Thyroid gland (tissue), 4 donors: ENCODE measurements around the gene TRH. TPM values are rescaled to one million over a fixed set of nuclear protein-coding genes. Genes with fewer than 3 reads are reported as not detected.
A peak's percentile ranks its signal among the peaks of the same experiment; 100 is the strongest.

Source experiments
- DNase-seq, 2 donors: peaks; one replicate each; pipeline ENCODE4 v3.0.0-alpha.2; 2019
- H3K27ac ChIP-seq, 3 donors: fragments of 200-600 bp; sonication (generic); 1 replicate in 2 of 3; 2 replicates in 1 of 3; pipeline ENCODE4 v1.5.1; 2016 to 2019; ENCODE audit warnings: mild to moderate bottlenecking in 1 of 3, moderate library complexity in 1 of 3
- H3K27me3 ChIP-seq: fragments of 200-600 bp; sonication (generic); one replicate; pipeline ENCODE4 v1.5.1; 2019
- H3K36me3 ChIP-seq, 2 donors: fragments of 200-600 bp; sonication (generic); one replicate each; pipeline ENCODE4 v1.5.1; 2016 to 2019
- H3K4me1 ChIP-seq, 2 donors: fragments of 200-600 bp; sonication (generic); one replicate each; pipeline ENCODE4 v1.5.1; 2017 to 2019
- H3K4me3 ChIP-seq, 3 donors: fragments of 200-600 bp; sonication (generic); replicated peaks in 1 of 3; 1 replicate in 2 of 3; 2 replicates in 1 of 3; pipeline ENCODE4 v1.5.1; 2016; ENCODE audit warnings: mild to moderate bottlenecking in 1 of 3
- H3K9me3 ChIP-seq: fragments of 200-600 bp; sonication (generic); one replicate; pipeline ENCODE4 v1.5.1; 2017
- POLR2A ChIP-seq, 2 donors: fragments of 450-650 bp; IDR thresholded peaks; one replicate each; pipeline ENCODE4 v1.6.1; 2017; ENCODE audit warnings: antibody characterized with exemption in 2 of 2, mild to moderate bottlenecking in 2 of 2, moderate library complexity in 1 of 2
- WGBS, 2 donors: methylation state at CpG; one replicate each; pipeline ENCODE4 v1.1.5; 2017; 5-methylcytosine and 5-hydroxymethylcytosine counted together
- intact Hi-C: fragments of 100-400 bp; cut with DNase I; formaldehyde crosslinking; loops from one replicate; pipeline ENCODE4 v1.15.1; 2023
- total RNA-seq, 4 donors: library from RNA; depleted of rRNA; stranded (reverse); fragments of >200 nt; gene quantifications; one replicate each; pipeline ENCODE4 v1.2.3, GENCODE V29; 2016
- TF ChIP-seq, protein P1 (sequence below), 6 experiments: fragments of 200-600 bp in 3 of 6; fragments of 450-650 bp in 3 of 6; sonication (generic) in 3 of 6; IDR thresholded peaks; one replicate each; pipeline ENCODE4 v1.5.1; 2016 to 2019; ENCODE audit warnings: antibody characterized with exemption in 6 of 6, mild to moderate bottlenecking in 2 of 6, inconsistent platforms in 1 of 6, moderate library complexity in 1 of 6

TRH gene
- total RNA-seq, 4 donors from 2014 or later, result 0.22 TPM; not detected in 3

DNA sequence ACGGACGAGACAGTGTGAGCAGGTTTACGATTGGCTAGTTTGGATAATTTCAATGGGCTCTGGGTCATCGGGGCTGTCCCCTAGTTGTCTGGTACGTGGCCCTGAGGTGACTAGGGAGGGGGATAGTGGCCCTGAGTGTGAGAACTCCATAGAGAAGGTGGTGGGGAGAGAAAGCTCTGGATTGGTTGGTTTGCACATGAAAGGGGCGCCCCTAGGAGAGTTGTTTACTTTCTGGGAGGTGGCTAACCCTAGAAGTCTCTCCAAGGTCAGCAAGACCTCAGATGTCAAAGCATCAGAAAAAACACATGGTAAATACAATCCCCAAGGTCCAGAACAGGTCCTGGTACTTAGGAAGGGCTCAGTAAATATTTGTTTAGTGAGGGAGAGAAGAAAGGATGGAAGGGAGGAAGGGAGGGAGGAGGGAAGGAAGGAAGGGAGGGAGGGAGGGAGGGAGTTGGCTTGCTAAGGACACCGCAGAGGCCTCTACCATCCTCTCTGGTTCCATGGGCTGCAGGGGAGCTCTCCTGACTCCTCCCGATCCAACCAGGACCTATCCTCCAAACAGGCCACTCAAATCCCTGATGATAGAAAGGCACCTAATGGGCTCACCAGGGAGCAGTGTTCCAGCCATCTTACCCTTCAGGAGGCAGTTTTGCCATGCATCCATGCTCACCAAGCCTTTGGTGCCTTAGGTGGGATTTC lies 3.0 kb upstream of the TRH start:
- Histone ChIP-seq H3K27me3 (peaks cover 11% of the 10 kb centered on the region), H3K9me3 (no peaks in the 10 kb centered on the region), H3K36me3 (no peaks in the 10 kb centered on the region), H3K27ac (no peak overlapping the region), H3K4me3 (no peak overlapping the region), H3K4me1 (peaks cover 13 to 17% of the 10 kb centered on the region in 2 donors)
- TF ChIP-seq, protein P1, sequence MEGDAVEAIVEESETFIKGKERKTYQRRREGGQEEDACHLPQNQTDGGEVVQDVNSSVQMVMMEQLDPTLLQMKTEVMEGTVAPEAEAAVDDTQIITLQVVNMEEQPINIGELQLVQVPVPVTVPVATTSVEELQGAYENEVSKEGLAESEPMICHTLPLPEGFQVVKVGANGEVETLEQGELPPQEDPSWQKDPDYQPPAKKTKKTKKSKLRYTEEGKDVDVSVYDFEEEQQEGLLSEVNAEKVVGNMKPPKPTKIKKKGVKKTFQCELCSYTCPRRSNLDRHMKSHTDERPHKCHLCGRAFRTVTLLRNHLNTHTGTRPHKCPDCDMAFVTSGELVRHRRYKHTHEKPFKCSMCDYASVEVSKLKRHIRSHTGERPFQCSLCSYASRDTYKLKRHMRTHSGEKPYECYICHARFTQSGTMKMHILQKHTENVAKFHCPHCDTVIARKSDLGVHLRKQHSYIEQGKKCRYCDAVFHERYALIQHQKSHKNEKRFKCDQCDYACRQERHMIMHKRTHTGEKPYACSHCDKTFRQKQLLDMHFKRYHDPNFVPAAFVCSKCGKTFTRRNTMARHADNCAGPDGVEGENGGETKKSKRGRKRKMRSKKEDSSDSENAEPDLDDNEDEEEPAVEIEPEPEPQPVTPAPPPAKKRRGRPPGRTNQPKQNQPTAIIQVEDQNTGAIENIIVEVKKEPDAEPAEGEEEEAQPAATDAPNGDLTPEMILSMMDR (IDR thresholded peaks at IDR 0.05), result no peak
- TF ChIP-seq POLR2A (IDR thresholded peaks at IDR 0.05), result no peak
- WGBS, 2 donors, result 50 to 58% methylated on average over 8 of the region's 8 CpGs
- no peak for DNase-seq
- intact Hi-C loops, result no loop called here

DNA sequence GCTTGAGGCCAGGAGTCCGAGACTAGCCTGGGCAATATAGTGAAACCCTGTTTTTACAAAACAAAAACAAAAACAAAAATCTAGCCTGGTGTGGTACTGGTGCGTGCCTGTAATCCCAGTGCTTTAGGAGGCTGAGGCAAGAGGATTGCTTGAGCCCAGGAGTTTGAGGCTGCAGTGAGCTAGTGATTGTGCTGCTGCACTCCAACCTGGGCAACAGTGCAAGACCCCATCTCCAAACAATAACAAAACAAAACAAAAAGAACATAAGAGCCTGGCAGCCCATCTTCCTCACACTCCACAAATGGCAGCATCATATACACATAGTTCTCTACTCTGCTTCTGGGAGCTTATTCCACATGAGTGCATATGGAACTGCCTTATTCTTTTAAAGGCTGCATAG lies 2.2 kb upstream of the TRH start:
- H3K4me1 ChIP-seq, result peaks cover 13 to 17% of the 10 kb centered on the region in 2 donors
- 95 to 100% methylated on average over 2 of the region's 2 CpGs for WGBS, 2 donors
- peaks cover 11% of the 10 kb centered on the region for H3K27me3 ChIP-seq
- intact Hi-C loops, result no loop called here
- no peak for DNase-seq
- H3K4me3 ChIP-seq, result no peak overlapping the region
- TF ChIP-seq POLR2A (IDR thresholded peaks at IDR 0.05), result no peak
- TF ChIP-seq, protein P1 (IDR thresholded peaks at IDR 0.05), result no peak
- H3K9me3 ChIP-seq, result no peaks in the 10 kb centered on the region
- no peak overlapping the region for H3K27ac ChIP-seq
- no peaks in the 10 kb centered on the region for H3K36me3 ChIP-seq

DNA sequence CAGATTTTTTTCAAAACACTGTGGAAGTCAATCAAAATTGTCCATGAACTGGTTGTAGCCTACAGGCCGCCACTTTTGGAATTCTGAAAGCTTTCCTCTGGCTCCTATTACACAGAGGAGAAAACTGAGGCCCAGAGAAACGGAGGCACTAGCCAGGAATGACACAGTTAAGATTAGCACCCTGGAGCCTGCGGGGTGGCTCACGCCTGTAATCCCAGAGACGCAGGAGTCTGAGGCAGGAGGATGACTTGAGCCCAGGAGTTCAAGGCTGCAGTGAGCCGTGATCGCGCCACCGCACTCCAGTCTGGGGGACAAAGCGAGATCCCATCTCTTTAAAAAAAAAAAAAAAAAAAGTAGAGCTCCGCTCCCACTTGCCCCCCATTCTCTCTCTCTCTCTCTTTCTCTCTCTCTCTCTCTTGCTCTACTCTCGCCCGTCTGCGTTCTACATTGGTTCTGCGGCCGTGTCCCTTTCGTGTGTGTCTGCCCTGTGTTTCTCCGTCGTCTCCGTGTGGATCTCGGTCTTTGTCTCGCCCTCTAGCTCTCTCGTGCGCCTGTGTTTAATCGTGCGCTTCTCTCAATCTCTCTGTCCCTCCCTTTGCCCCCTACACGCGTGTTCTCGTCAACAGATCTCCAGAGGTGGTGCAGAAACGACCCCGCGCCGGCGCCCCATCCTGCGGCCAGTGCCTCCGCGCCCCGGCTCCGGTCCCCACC lies 512 bp upstream of the TRH start:
- H3K27me3 ChIP-seq, result peaks cover 11% of the 10 kb centered on the region

DNA sequence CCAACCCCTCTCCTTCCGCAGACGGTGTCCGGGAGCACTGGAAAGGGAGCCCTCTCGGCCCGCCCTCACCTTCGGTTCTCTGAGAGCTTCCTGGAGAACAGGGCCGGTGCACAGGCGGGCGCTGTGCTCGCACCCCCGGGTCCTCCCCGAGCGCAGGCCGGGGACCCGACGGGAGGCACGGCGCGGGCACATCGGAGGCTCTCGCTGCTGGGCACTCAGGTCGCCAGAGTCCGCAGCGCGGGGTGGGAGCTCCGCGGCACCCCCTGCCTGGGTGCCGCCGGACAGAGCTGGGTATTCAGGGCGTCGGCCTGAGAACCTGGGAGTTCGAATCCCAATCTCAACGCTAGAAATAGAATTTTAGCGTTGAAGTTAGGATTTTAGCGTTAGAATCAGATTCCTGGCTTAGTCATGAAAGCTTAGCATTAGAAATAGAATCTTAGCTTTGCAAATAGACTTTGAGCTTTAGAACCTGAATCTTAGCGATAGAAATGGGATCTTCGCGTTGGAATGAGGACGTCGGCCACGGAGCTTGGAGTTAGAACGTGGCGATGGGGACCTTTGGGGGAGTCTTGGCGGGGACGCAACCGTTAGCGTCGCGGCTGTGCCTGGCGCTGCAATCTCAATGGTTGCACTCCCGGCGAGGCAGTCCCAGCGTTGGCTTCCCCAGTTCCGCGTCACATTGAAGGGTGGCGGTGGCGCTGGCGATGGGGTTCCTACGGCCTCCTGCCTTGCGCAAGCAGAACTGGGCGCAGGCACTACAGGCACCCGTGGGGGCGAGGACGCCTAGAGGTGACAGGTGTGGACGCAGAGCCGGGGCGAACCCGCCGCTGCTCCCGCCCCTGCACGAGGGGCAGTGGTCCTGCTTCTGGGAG lies 549 bp downstream of the TRH start:
- Histone ChIP-seq H3K4me1 (peaks cover 13 to 17% of the 10 kb centered on the region in 2 donors), H3K27me3 (peaks cover 11% of the 10 kb centered on the region), H3K4me3 (peak overlapping the region in 1 of 3 donors; percentile 9), H3K36me3 (no peaks in the 10 kb centered on the region), H3K9me3 (no peaks in the 10 kb centered on the region), H3K27ac (no peak overlapping the region)
- TF ChIP-seq, protein P1 (IDR thresholded peaks at IDR 0.05), result no peak
- no peak for TF ChIP-seq POLR2A (IDR thresholded peaks at IDR 0.05)
- 3 to 4% methylated on average over 24 to 32 of the region's 71 CpGs for WGBS, 2 donors
- DNase-seq, result peak; percentile 1 to 5
- intact Hi-C loops, result no loop called here

More for the DNA sequence above, 512 bp upstream of the TRH start:
- Histone ChIP-seq H3K4me3 (no peak overlapping the region), H3K9me3 (no peaks in the 10 kb centered on the region), H3K36me3 (no peaks in the 10 kb centered on the region), H3K4me1 (peaks cover 13 to 17% of the 10 kb centered on the region in 2 donors), H3K27ac (no peak overlapping the region)
- intact Hi-C loops, result no loop called here
- 28 to 37% methylated on average over 29 to 39 of the region's 39 CpGs for WGBS, 2 donors
- DNase-seq, result no peak
- TF ChIP-seq, protein P1 (IDR thresholded peaks at IDR 0.05), result no peak
- TF ChIP-seq POLR2A (IDR thresholded peaks at IDR 0.05), result no peak
